Measurements from ENCODE around the gene CRYL1. TPM values are rescaled to one million over a fixed set of nuclear protein-coding genes. Genes with fewer than 3 reads are reported as not detected.

The CRYL1 gene
- total RNA-seq, 5 donors from 2014 or later (not counting 1 experiment from before 2014, with no cell fraction given), result 12.3 to 21.5 (median 17.9) TPM

GRCh38 chr13:20558982-20559381, 33.3 kb upstream of the CRYL1 start:
- no peak for ATAC-seq (replicated peaks in 1 of 4)
- H3K27me3 Mint-ChIP-seq, result no peaks in the 10 kb centered on the region
- Histone ChIP-seq H3K36me3 (ENCODE audit: control insufficient read depth in 2 of 2, extremely low read depth in 1 of 2, insufficient read depth in 1 of 2, low read length in 1 of 2) (no peaks in the 10 kb centered on the region), H3K27me3 (replicated peaks in 1 of 2; ENCODE audit: control insufficient read depth in 2 of 2, extremely low read depth in 1 of 2, insufficient read depth in 2 of 2, low read length in 1 of 2) (no peaks in the 10 kb centered on the region), H3K27ac (ENCODE audit: low read length) (no peak overlapping the region), H3K9me3 (no peaks in the 10 kb centered on the region), H3K4me1 (ENCODE audit: control insufficient read depth in 1 of 2, extremely low read depth in 1 of 2, insufficient read depth in 2 of 2, low read length in 2 of 2) (no peaks in the 10 kb centered on the region), H3K4me3 (ENCODE audit: control insufficient read depth in 1 of 2, extremely low read depth in 1 of 2, low read length in 1 of 2) (no peak overlapping the region)
- no CpG with 5 or more reads among the region's 3 CpGs for WGBS (ENCODE audit: insufficient coverage)
- CTCF ChIA-PET, result interaction anchor here in 1 of 2 donors (0.7 kb wide), 1 partner anchor 24 kb away, joined by 3 read pairs; no protein-coding TSS in a partner anchor
- H3K27ac Mint-ChIP-seq, result no peak overlapping the region
- H3K4me3 Mint-ChIP-seq, result no peak overlapping the region
- DNase-seq, result no peak
- POLR2A ChIA-PET, result no interaction called here
- no peaks in the 10 kb centered on the region for H3K36me3 Mint-ChIP-seq
- no peaks in the 10 kb centered on the region for H3K9me3 Mint-ChIP-seq
- no peaks in the 10 kb centered on the region for H3K4me1 Mint-ChIP-seq

- Mint-ChIP-seq H3K4me1 (peaks cover 0 to 1% (median 0%) of the 10 kb centered on the region in 3 donors), H3K36me3 (no peaks in the 10 kb centered on the region), H3K4me3 (no peak overlapping the region), H3K9me3 (no peaks in the 10 kb centered on the region), H3K27ac (no peak overlapping the region), H3K27me3 (no peaks in the 10 kb centered on the region)
- ChIA-PET POLR2A (no interaction called here), CTCF (interaction anchor here in 1 of 2 donors (0.9 kb wide), 1 partner anchor 58 kb away, joined by 3 read pairs; no protein-coding TSS in a partner anchor)
- no peaks in the 10 kb centered on the region for H3K27me3 ChIP-seq (replicated peaks in 1 of 2; ENCODE audit: control insufficient read depth in 2 of 2, extremely low read depth in 1 of 2, insufficient read depth in 2 of 2, low read length in 1 of 2)
- H3K4me3 ChIP-seq (ENCODE audit: control insufficient read depth in 1 of 2, extremely low read depth in 1 of 2, low read length in 1 of 2), result no peak overlapping the region
- DNase-seq (no peak), ATAC-seq (replicated peaks in 1 of 4) (no peak)
- no peaks in the 10 kb centered on the region for H3K4me1 ChIP-seq (ENCODE audit: control insufficient read depth in 1 of 2, extremely low read depth in 1 of 2, insufficient read depth in 2 of 2, low read length in 2 of 2)
- no peaks in the 10 kb centered on the region for H3K36me3 ChIP-seq (ENCODE audit: control insufficient read depth in 2 of 2, extremely low read depth in 1 of 2, insufficient read depth in 1 of 2, low read length in 1 of 2)
- no peaks in the 10 kb centered on the region for H3K9me3 ChIP-seq
- WGBS (ENCODE audit: insufficient coverage), result 89% methylated on average over 2 of the region's 3 CpGs
- no peak overlapping the region for H3K27ac ChIP-seq (ENCODE audit: low read length)
Observed at GRCh38 chr13:20553311-20553710, 27.7 kb upstream of the CRYL1 start.

- Histone ChIP-seq H3K9me3 (no peaks in the 10 kb centered on the region), H3K27me3 (replicated peaks in 1 of 2; ENCODE audit: control insufficient read depth in 2 of 2, extremely low read depth in 1 of 2, insufficient read depth in 2 of 2, low read length in 1 of 2) (no peaks in the 10 kb centered on the region), H3K4me1 (ENCODE audit: control insufficient read depth in 1 of 2, extremely low read depth in 1 of 2, insufficient read depth in 2 of 2, low read length in 2 of 2) (peaks cover 4% of the 10 kb centered on the region in 2 experiments), H3K4me3 (ENCODE audit: control insufficient read depth in 1 of 2, extremely low read depth in 1 of 2, low read length in 1 of 2) (no peak overlapping the region), H3K36me3 (ENCODE audit: control insufficient read depth in 2 of 2, extremely low read depth in 1 of 2, insufficient read depth in 1 of 2, low read length in 1 of 2) (no peaks in the 10 kb centered on the region), H3K27ac (ENCODE audit: low read length) (no peak overlapping the region)
- ChIA-PET POLR2A (interaction anchor here in 1 of 2 donors (0.5 kb wide), 1 partner anchor 17 kb away, joined by 3 read pairs; no protein-coding TSS in a partner anchor), CTCF (interaction anchor here in 1 of 2 donors (0.6 kb wide), 1 partner anchor 368 kb away, joined by 4 read pairs; no protein-coding TSS in a partner anchor)
- WGBS (ENCODE audit: insufficient coverage), result 36% methylated on average over 2 of the region's 5 CpGs
- ATAC-seq (replicated peaks in 1 of 4) (no peak), DNase-seq (no peak)
- H3K4me3 Mint-ChIP-seq, result no peak overlapping the region
- no peaks in the 10 kb centered on the region for H3K36me3 Mint-ChIP-seq
- no peaks in the 10 kb centered on the region for H3K27me3 Mint-ChIP-seq
- H3K9me3 Mint-ChIP-seq, result no peaks in the 10 kb centered on the region
- H3K27ac Mint-ChIP-seq, result no peak overlapping the region
- peaks cover 11 to 16% (median 11%) of the 10 kb centered on the region in 3 donors for H3K4me1 Mint-ChIP-seq
Observed at GRCh38 chr13:20550799-20551198, 25.1 kb upstream of the CRYL1 start.

- Histone ChIP-seq H3K4me3 (ENCODE audit: control insufficient read depth in 1 of 2, extremely low read depth in 1 of 2, low read length in 1 of 2) (no peak overlapping the region), H3K9me3 (no peaks in the 10 kb centered on the region), H3K4me1 (ENCODE audit: control insufficient read depth in 1 of 2, extremely low read depth in 1 of 2, insufficient read depth in 2 of 2, low read length in 2 of 2) (peaks cover 4% of the 10 kb centered on the region in 2 experiments), H3K27me3 (replicated peaks in 1 of 2; ENCODE audit: control insufficient read depth in 2 of 2, extremely low read depth in 1 of 2, insufficient read depth in 2 of 2, low read length in 1 of 2) (no peaks in the 10 kb centered on the region), H3K27ac (ENCODE audit: low read length) (no peak overlapping the region), H3K36me3 (ENCODE audit: control insufficient read depth in 2 of 2, extremely low read depth in 1 of 2, insufficient read depth in 1 of 2, low read length in 1 of 2) (no peaks in the 10 kb centered on the region)
- Mint-ChIP-seq H3K4me1 (peaks cover 11 to 22% (median 15%) of the 10 kb centered on the region in 3 donors), H3K27me3 (no peaks in the 10 kb centered on the region), H3K36me3 (no peaks in the 10 kb centered on the region), H3K9me3 (no peaks in the 10 kb centered on the region), H3K4me3 (no peak overlapping the region), H3K27ac (no peak overlapping the region)
- ChIA-PET POLR2A (no interaction called here), CTCF (no interaction called here)
- no peak for ATAC-seq (replicated peaks in 1 of 4)
- WGBS (ENCODE audit: insufficient coverage), result 100% methylated on average over 3 of the region's 4 CpGs
- no peak for DNase-seq
Observed at GRCh38 chr13:20547479-20547908, 21.8 kb upstream of the CRYL1 start.

- no peak overlapping the region for H3K27ac ChIP-seq (ENCODE audit: low read length)
- Mint-ChIP-seq H3K27me3 (no peaks in the 10 kb centered on the region), H3K4me1 (peaks cover 11 to 22% (median 15%) of the 10 kb centered on the region in 3 donors), H3K9me3 (no peaks in the 10 kb centered on the region), H3K4me3 (no peak overlapping the region), H3K27ac (peak overlapping the region; percentile 1 to 56), H3K36me3 (no peaks in the 10 kb centered on the region)
- no CpG with 5 or more reads among the region's 1 CpG for WGBS (ENCODE audit: insufficient coverage)
- peaks cover 4% of the 10 kb centered on the region in 2 experiments for H3K4me1 ChIP-seq (ENCODE audit: control insufficient read depth in 1 of 2, extremely low read depth in 1 of 2, insufficient read depth in 2 of 2, low read length in 2 of 2)
- no peaks in the 10 kb centered on the region for H3K9me3 ChIP-seq
- H3K4me3 ChIP-seq (ENCODE audit: control insufficient read depth in 1 of 2, extremely low read depth in 1 of 2, low read length in 1 of 2), result no peak overlapping the region
- CTCF ChIA-PET, result no interaction called here
- no peaks in the 10 kb centered on the region for H3K27me3 ChIP-seq (replicated peaks in 1 of 2; ENCODE audit: control insufficient read depth in 2 of 2, extremely low read depth in 1 of 2, insufficient read depth in 2 of 2, low read length in 1 of 2)
- ATAC-seq (replicated peaks in 1 of 4), result peak in 3 of 4 experiments; percentile 33 to 40 (median 37)
- H3K36me3 ChIP-seq (ENCODE audit: control insufficient read depth in 2 of 2, extremely low read depth in 1 of 2, insufficient read depth in 1 of 2, low read length in 1 of 2), result no peaks in the 10 kb centered on the region
- POLR2A ChIA-PET, result no interaction called here
- DNase-seq, result no peak
Observed at GRCh38 chr13:20546556-20546955, 20.9 kb upstream of the CRYL1 start.

GRCh38 chr13:20544201-20544923, 18.7 kb upstream of the CRYL1 start:
- CTCF ChIA-PET, result no interaction called here
- H3K4me3 Mint-ChIP-seq, result no peak overlapping the region
- peaks cover 11 to 22% (median 14%) of the 10 kb centered on the region in 3 donors for H3K4me1 Mint-ChIP-seq
- peaks cover 4% of the 10 kb centered on the region in 2 experiments for H3K4me1 ChIP-seq (ENCODE audit: control insufficient read depth in 1 of 2, extremely low read depth in 1 of 2, insufficient read depth in 2 of 2, low read length in 2 of 2)
- no peaks in the 10 kb centered on the region for H3K27me3 Mint-ChIP-seq
- no peak overlapping the region for H3K4me3 ChIP-seq (ENCODE audit: control insufficient read depth in 1 of 2, extremely low read depth in 1 of 2, low read length in 1 of 2)
- H3K27ac Mint-ChIP-seq, result no peak overlapping the region
- H3K36me3 ChIP-seq (ENCODE audit: control insufficient read depth in 2 of 2, extremely low read depth in 1 of 2, insufficient read depth in 1 of 2, low read length in 1 of 2), result no peaks in the 10 kb centered on the region
- POLR2A ChIA-PET, result interaction anchor here in 1 of 2 donors (0.6 kb wide), 1 partner anchor 448 kb away, joined by 3 read pairs; no protein-coding TSS in a partner anchor
- ATAC-seq (replicated peaks in 1 of 4) (no peak), DNase-seq (no peak)
- no peaks in the 10 kb centered on the region for H3K9me3 ChIP-seq
- WGBS (ENCODE audit: insufficient coverage), result 82% methylated on average over 4 of the region's 7 CpGs
- no peaks in the 10 kb centered on the region for H3K27me3 ChIP-seq (replicated peaks in 1 of 2; ENCODE audit: control insufficient read depth in 2 of 2, extremely low read depth in 1 of 2, insufficient read depth in 2 of 2, low read length in 1 of 2)
- no peak overlapping the region for H3K27ac ChIP-seq (ENCODE audit: low read length)
- H3K36me3 Mint-ChIP-seq, result no peaks in the 10 kb centered on the region
- no peaks in the 10 kb centered on the region for H3K9me3 Mint-ChIP-seq

All from T-cell (primary cell).